Neural cell (in vitro differentiated cells): ENCODE results near the gene SART3. TPM values are rescaled to one million over a fixed set of nuclear protein-coding genes. Genes with fewer than 3 reads are reported as not detected.

ENCODE experiments used
- H2AFZ ChIP-seq: fragments of 200-600, 300-800 bp; sonication (generic), shearing (Covaris generic); 2 replicates; pipeline ENCODE4 v1.6.0; 2014; ENCODE audit warnings: low read depth, mild to moderate bottlenecking, antibody characterized with exemption, low read length, moderate library complexity
- H3F3A ChIP-seq: fragments of 200-600 bp; shearing (Covaris generic); 2 replicates; pipeline ENCODE4 v1.6.1; 2016; ENCODE audit warnings: mild to moderate bottlenecking, moderate library complexity, mixed read lengths, antibody characterized with exemption, low read length; ENCODE audit not compliant: insufficient read depth, poor library complexity, severe bottlenecking
- H3K27ac ChIP-seq: fragments of 200-600, 300-800 bp; sonication (generic), shearing (Covaris generic); 2 replicates; pipeline ENCODE4 v1.5.1; 2014; ENCODE audit warnings: mild to moderate bottlenecking, low read length, moderate library complexity
- H3K27me3 ChIP-seq: fragments of 300-800, 200-600 bp; sonication (generic), shearing (Covaris generic); 2 replicates; pipeline ENCODE4 v1.6.0; 2014; ENCODE audit warnings: mild to moderate bottlenecking, low read depth, low read length, moderate library complexity; ENCODE audit not compliant: insufficient read depth
- H3K36me3 ChIP-seq: fragments of 300-800, 200-600 bp; sonication (generic), shearing (Covaris generic); 2 replicates; pipeline ENCODE4 v1.5.1; 2014; ENCODE audit warnings: mild to moderate bottlenecking, antibody characterized with exemption, low read length, moderate library complexity; ENCODE audit not compliant: insufficient read depth
- H3K4me2 ChIP-seq: fragments of 300-800, 200-600 bp; sonication (generic), shearing (Covaris generic); 2 replicates; pipeline ENCODE4 v1.6.0; 2014; ENCODE audit warnings: mild to moderate bottlenecking, low read length
- H3K4me3 ChIP-seq: fragments of 300-800, 200-600 bp; sonication (generic), shearing (Covaris generic); 2 replicates; pipeline ENCODE4 v1.5.1; 2014; ENCODE audit warnings: mild to moderate bottlenecking, low read length, moderate library complexity
- H3K79me2 ChIP-seq: fragments of 200-600 bp; shearing (Covaris generic); replicated peaks from 2 replicates; pipeline ENCODE4 v1.6.0; 2014; ENCODE audit warnings: mild to moderate bottlenecking, low read length, moderate library complexity; ENCODE audit not compliant: insufficient read depth
- H3K9ac ChIP-seq: fragments of 300-800, 200-600 bp; sonication (generic), shearing (Covaris generic); 2 replicates; pipeline ENCODE4 v1.6.1; 2016; ENCODE audit warnings: mild to moderate bottlenecking, low read length, mixed read lengths
- H3K9me2 ChIP-seq: fragments of 200-600 bp; shearing (Covaris generic); 2 replicates; pipeline ENCODE4 v1.6.1; 2016; ENCODE audit warnings: mild to moderate bottlenecking, low read length, mixed read lengths; ENCODE audit not compliant: insufficient read depth
- H3K9me3 ChIP-seq: fragments of 200-600, 300-800 bp; sonication (generic), shearing (Covaris generic); 2 replicates; pipeline ENCODE4 v1.6.1; 2016; ENCODE audit warnings: mild to moderate bottlenecking, mixed run types, low read length, moderate library complexity, mixed read lengths
- H4K20me1 ChIP-seq: fragments of 200-600 bp; shearing (Covaris generic); 2 replicates; pipeline ENCODE4 v1.6.1; 2016; ENCODE audit warnings: mild to moderate bottlenecking, mixed run types; ENCODE audit not compliant: insufficient read depth
- EP300 ChIP-seq: fragments of 450-650 bp; conservative IDR thresholded peaks from 2 replicates; pipeline ENCODE4 v1.6.1; 2014; ENCODE audit warnings: antibody characterized with exemption, mild to moderate bottlenecking, moderate library complexity; ENCODE audit not compliant: poor library complexity, severe bottlenecking
- EZH2 ChIP-seq: fragments of 200-600, 300-800 bp; shearing (Covaris generic), sonication (generic); IDR thresholded peaks from 2 replicates; pipeline ENCODE4 v1.6.1; 2014; ENCODE audit warnings: antibody characterized with exemption, low read length, borderline replicate concordance, mild to moderate bottlenecking; ENCODE audit not compliant: insufficient read depth, poor library complexity, severe bottlenecking
- MXI1 ChIP-seq: fragments of 450-650 bp; conservative IDR thresholded peaks from 2 replicates; pipeline ENCODE4 v1.6.1; 2014; ENCODE audit warnings: antibody characterized with exemption, mild to moderate bottlenecking; ENCODE audit not compliant: poor library complexity, severe bottlenecking
- RAD21 ChIP-seq: fragments of 450-650 bp; conservative IDR thresholded peaks from 2 replicates; pipeline ENCODE4 v1.6.1; 2014; ENCODE audit warnings: antibody characterized with exemption, mild to moderate bottlenecking, moderate library complexity
- SMC3 ChIP-seq: fragments of 450-650 bp; conservative IDR thresholded peaks from 2 replicates; pipeline ENCODE4 v1.6.1; 2014; ENCODE audit warnings: antibody characterized with exemption, mild to moderate bottlenecking, moderate library complexity; ENCODE audit not compliant: poor library complexity
- polyA plus RNA-seq: library from polyadenylated mRNA; depleted of rRNA; stranded (reverse); fragments of >200 nt; gene quantifications from 2 replicates; pipeline ENCODE4 v1.2.3, GENCODE V29; 2014
- TF ChIP-seq, protein P1 (sequence below): IDR thresholded peaks from 2 replicates; pipeline ENCODE4 v1.6.1; 2012; ENCODE audit warnings: borderline replicate concordance
- TF ChIP-seq, protein P2 (sequence below): fragments of 450-650 bp; IDR thresholded peaks from 2 replicates; pipeline ENCODE4 v1.5.1; 2014; ENCODE audit warnings: antibody characterized with exemption, mild to moderate bottlenecking, moderate library complexity; ENCODE audit not compliant: poor library complexity, severe bottlenecking

The SART3 gene
- polyA plus RNA-seq, 1 donor from 2014 or later = 71.0 TPM

DNA sequence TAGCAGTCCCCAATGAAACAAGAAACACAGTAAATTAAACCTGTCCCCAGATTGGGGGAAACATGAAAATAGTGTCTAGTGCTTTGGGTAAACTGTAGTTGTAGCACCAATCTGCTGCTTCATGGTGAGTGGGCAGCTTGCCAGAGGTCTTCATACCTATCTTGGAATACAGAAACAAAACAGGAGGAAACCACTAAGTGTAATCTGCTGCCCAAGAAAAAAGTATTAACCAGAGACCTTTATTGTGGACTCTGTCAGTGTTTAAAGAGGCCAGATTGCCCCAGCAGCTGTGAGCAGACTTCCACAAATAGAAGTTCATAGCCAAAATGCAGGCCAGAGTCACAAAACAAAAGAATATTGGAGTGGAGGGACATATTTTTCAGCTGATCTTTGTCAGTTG lies 3.8 kb upstream of the SART3 start:
- Histone ChIP-seq H3K9me2 (no peaks in the 10 kb centered on the region), H3K27me3 (no peaks in the 10 kb centered on the region), H3K9me3 (no peaks in the 10 kb centered on the region), H3K4me2 (no peak overlapping the region), H3K79me2 (peaks cover 23% of the 10 kb centered on the region), H3F3A (peaks cover 3% of the 10 kb centered on the region), H3K4me3 (no peak overlapping the region), H3K9ac (no peak overlapping the region), H3K36me3 (peaks cover 3% of the 10 kb centered on the region), H4K20me1 (no peaks in the 10 kb centered on the region), H3K27ac (no peak overlapping the region), H2AFZ (no peak overlapping the region)
- TF ChIP-seq EZH2 = no peak
- TF ChIP-seq, protein P1, sequence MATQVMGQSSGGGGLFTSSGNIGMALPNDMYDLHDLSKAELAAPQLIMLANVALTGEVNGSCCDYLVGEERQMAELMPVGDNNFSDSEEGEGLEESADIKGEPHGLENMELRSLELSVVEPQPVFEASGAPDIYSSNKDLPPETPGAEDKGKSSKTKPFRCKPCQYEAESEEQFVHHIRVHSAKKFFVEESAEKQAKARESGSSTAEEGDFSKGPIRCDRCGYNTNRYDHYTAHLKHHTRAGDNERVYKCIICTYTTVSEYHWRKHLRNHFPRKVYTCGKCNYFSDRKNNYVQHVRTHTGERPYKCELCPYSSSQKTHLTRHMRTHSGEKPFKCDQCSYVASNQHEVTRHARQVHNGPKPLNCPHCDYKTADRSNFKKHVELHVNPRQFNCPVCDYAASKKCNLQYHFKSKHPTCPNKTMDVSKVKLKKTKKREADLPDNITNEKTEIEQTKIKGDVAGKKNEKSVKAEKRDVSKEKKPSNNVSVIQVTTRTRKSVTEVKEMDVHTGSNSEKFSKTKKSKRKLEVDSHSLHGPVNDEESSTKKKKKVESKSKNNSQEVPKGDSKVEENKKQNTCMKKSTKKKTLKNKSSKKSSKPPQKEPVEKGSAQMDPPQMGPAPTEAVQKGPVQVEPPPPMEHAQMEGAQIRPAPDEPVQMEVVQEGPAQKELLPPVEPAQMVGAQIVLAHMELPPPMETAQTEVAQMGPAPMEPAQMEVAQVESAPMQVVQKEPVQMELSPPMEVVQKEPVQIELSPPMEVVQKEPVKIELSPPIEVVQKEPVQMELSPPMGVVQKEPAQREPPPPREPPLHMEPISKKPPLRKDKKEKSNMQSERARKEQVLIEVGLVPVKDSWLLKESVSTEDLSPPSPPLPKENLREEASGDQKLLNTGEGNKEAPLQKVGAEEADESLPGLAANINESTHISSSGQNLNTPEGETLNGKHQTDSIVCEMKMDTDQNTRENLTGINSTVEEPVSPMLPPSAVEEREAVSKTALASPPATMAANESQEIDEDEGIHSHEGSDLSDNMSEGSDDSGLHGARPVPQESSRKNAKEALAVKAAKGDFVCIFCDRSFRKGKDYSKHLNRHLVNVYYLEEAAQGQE = no peak
- no peak for TF ChIP-seq SMC3
- no peak for TF ChIP-seq RAD21
- TF ChIP-seq EP300 = no peak

DNA sequence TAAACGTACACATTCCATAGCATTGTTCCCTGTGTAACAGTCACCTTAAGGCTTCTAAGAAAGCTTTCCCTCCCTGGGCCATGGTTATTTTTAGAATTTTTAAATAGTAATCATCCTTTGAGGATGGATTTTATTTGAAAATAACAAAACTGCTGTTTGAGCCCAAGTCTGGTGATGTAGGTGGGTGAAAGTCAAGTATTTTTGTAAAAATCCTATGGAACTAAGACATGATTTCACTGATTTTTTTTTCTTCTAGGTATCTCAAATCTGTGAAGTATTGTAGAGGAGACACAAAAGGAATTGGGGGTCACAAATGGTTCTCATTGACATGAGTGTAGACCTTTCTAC lies 2.8 kb upstream of the SART3 start:
- Histone ChIP-seq H3K79me2 (peaks cover 32% of the 10 kb centered on the region), H3K27me3 (no peaks in the 10 kb centered on the region), H3K4me3 (peak overlapping the region; percentile 75), H3K9ac (peak overlapping the region; percentile 80), H3K36me3 (peaks cover 3% of the 10 kb centered on the region), H3F3A (peaks cover 3% of the 10 kb centered on the region), H4K20me1 (no peaks in the 10 kb centered on the region), H3K4me2 (peak overlapping the region; percentile 98), H3K27ac (peak overlapping the region; percentile 74), H3K9me3 (no peaks in the 10 kb centered on the region), H3K9me2 (no peaks in the 10 kb centered on the region), H2AFZ (no peak overlapping the region)
- TF ChIP-seq SMC3 = no peak
- TF ChIP-seq, protein P2, sequence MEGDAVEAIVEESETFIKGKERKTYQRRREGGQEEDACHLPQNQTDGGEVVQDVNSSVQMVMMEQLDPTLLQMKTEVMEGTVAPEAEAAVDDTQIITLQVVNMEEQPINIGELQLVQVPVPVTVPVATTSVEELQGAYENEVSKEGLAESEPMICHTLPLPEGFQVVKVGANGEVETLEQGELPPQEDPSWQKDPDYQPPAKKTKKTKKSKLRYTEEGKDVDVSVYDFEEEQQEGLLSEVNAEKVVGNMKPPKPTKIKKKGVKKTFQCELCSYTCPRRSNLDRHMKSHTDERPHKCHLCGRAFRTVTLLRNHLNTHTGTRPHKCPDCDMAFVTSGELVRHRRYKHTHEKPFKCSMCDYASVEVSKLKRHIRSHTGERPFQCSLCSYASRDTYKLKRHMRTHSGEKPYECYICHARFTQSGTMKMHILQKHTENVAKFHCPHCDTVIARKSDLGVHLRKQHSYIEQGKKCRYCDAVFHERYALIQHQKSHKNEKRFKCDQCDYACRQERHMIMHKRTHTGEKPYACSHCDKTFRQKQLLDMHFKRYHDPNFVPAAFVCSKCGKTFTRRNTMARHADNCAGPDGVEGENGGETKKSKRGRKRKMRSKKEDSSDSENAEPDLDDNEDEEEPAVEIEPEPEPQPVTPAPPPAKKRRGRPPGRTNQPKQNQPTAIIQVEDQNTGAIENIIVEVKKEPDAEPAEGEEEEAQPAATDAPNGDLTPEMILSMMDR = peak; percentile 9
- no peak for TF ChIP-seq MXI1
- TF ChIP-seq, protein P1 = no peak
